ENCODE data around the gene MTMR4. TPM values are rescaled to one million over a fixed set of nuclear protein-coding genes. Genes with fewer than 3 reads are reported as not detected.

Gene MTMR4
- total RNA-seq, 2 experiments from 2014 or later = 57.9 to 63.8 TPM

GRCh38 chr17:58533616-58534188 is 19.3 kb upstream of the MTMR4 start:
- Mint-ChIP-seq H3K36me3 (no peaks in the 10 kb centered on the region), H3K27ac (no peak overlapping the region), H3K9me3 (ENCODE audit: low read depth) (no peaks in the 10 kb centered on the region), H3K4me3 (no peak overlapping the region), H3K27me3 (peaks cover 57% of the 10 kb centered on the region), H3K4me1 (no peaks in the 10 kb centered on the region)
- CTCF ChIA-PET = interaction anchor here (0.6 to 1.7 kb wide), 2 partner anchors 15 to 496 kb away, joined by 4 to 7 read pairs; no protein-coding TSS in a partner anchor
- ATAC-seq (no peak), DNase-seq (no peak)

GRCh38 chr17:58532555-58532951 is 18.1 kb upstream of the MTMR4 start:
- peaks cover 57% of the 10 kb centered on the region for H3K27me3 Mint-ChIP-seq
- no peak overlapping the region for H3K4me3 Mint-ChIP-seq

GRCh38 chr17:58531661-58532554 is 17.5 kb upstream of the MTMR4 start:
- H3K4me3 Mint-ChIP-seq = peak overlapping the region; percentile 23
- peaks cover 9% of the 10 kb centered on the region for H3K4me1 Mint-ChIP-seq
- no peaks in the 10 kb centered on the region for H3K9me3 Mint-ChIP-seq (ENCODE audit: low read depth)
- CTCF ChIA-PET = interaction anchor here (0.8 to 4.6 kb wide), 3 partner anchors 10 to 473 kb away, joined by 3 to 30 read pairs (median 6); no protein-coding TSS in a partner anchor
- ATAC-seq = peak; percentile 94
- DNase-seq = peak; percentile 63
- H3K27ac Mint-ChIP-seq = no peak overlapping the region
- peaks cover 57% of the 10 kb centered on the region for H3K27me3 Mint-ChIP-seq
- H3K36me3 Mint-ChIP-seq = no peaks in the 10 kb centered on the region

More at GRCh38 chr17:58532555-58532951, 18.1 kb upstream of the MTMR4 start:
- CTCF ChIA-PET = interaction anchor here (0.9 to 4.6 kb wide), 2 partner anchors 9 to 12 kb away, joined by 6 to 30 read pairs; no protein-coding TSS in a partner anchor
- Mint-ChIP-seq H3K36me3 (no peaks in the 10 kb centered on the region), H3K4me1 (peaks cover 3% of the 10 kb centered on the region), H3K9me3 (ENCODE audit: low read depth) (no peaks in the 10 kb centered on the region), H3K27ac (no peak overlapping the region)
- DNase-seq = no peak
- no peak for ATAC-seq

GRCh38 chr17:58531122-58531521 is 16.7 kb upstream of the MTMR4 start:
- peak overlapping the region; percentile 23 for H3K4me3 Mint-ChIP-seq
- H3K36me3 Mint-ChIP-seq = no peaks in the 10 kb centered on the region
- peaks cover 14% of the 10 kb centered on the region for H3K4me1 Mint-ChIP-seq
- ATAC-seq (no peak), DNase-seq (no peak)
- CTCF ChIA-PET = interaction anchor here (4.6 kb wide), 1 partner anchor 11 kb away, joined by 30 read pairs; no protein-coding TSS in a partner anchor
- H3K27ac Mint-ChIP-seq = no peak overlapping the region
- H3K27me3 Mint-ChIP-seq = peaks cover 52% of the 10 kb centered on the region
- H3K9me3 Mint-ChIP-seq (ENCODE audit: low read depth) = no peaks in the 10 kb centered on the region

- H3K36me3 Mint-ChIP-seq = no peaks in the 10 kb centered on the region
- H3K4me1 Mint-ChIP-seq = peaks cover 14% of the 10 kb centered on the region
- no peak overlapping the region for H3K27ac Mint-ChIP-seq
- ATAC-seq = no peak
- CTCF ChIA-PET = interaction anchor here (4.6 kb wide), 1 partner anchor 10 kb away, joined by 30 read pairs; no protein-coding TSS in a partner anchor
- H3K9me3 Mint-ChIP-seq (ENCODE audit: low read depth) = no peaks in the 10 kb centered on the region
- H3K4me3 Mint-ChIP-seq = no peak overlapping the region
- no peak for DNase-seq
- H3K27me3 Mint-ChIP-seq = peaks cover 47% of the 10 kb centered on the region
These were observed 16.2 kb upstream of the MTMR4 start for GRCh38 chr17:58530655-58531054.

- CTCF ChIA-PET = interaction anchor here (0.6 to 4.6 kb wide), 2 partner anchors 9 to 98 kb away, joined by 4 to 30 read pairs; no protein-coding TSS in a partner anchor
- H3K4me1 Mint-ChIP-seq = peaks cover 14% of the 10 kb centered on the region
- H3K36me3 Mint-ChIP-seq = no peaks in the 10 kb centered on the region
- no peaks in the 10 kb centered on the region for H3K9me3 Mint-ChIP-seq (ENCODE audit: low read depth)
- no peak for ATAC-seq
- DNase-seq = no peak
- H3K27ac Mint-ChIP-seq = no peak overlapping the region
- H3K27me3 Mint-ChIP-seq = peaks cover 35% of the 10 kb centered on the region
- no peak overlapping the region for H3K4me3 Mint-ChIP-seq
These were observed 14.8 kb upstream of the MTMR4 start for GRCh38 chr17:58529275-58529674.

- no peak overlapping the region for H3K4me3 Mint-ChIP-seq
- H3K36me3 Mint-ChIP-seq = no peaks in the 10 kb centered on the region
- H3K27ac Mint-ChIP-seq = no peak overlapping the region
- CTCF ChIA-PET = interaction anchor here (1.7 to 4.6 kb wide), 2 partner anchors 8 to 18 kb away, joined by 4 to 30 read pairs; no protein-coding TSS in a partner anchor
- no peak for ATAC-seq
- peaks cover 31% of the 10 kb centered on the region for H3K27me3 Mint-ChIP-seq
- peaks cover 14% of the 10 kb centered on the region for H3K4me1 Mint-ChIP-seq
- no peak for DNase-seq
- H3K9me3 Mint-ChIP-seq (ENCODE audit: low read depth) = no peaks in the 10 kb centered on the region
These were observed 14.0 kb upstream of the MTMR4 start for GRCh38 chr17:58528443-58528842.

GRCh38 chr17:58527949-58528348 is 13.5 kb upstream of the MTMR4 start:
- Mint-ChIP-seq H3K27ac (no peak overlapping the region), H3K9me3 (ENCODE audit: low read depth) (no peaks in the 10 kb centered on the region), H3K27me3 (peaks cover 26% of the 10 kb centered on the region), H3K36me3 (no peaks in the 10 kb centered on the region), H3K4me3 (no peak overlapping the region), H3K4me1 (peaks cover 14% of the 10 kb centered on the region)
- DNase-seq (no peak), ATAC-seq (no peak)
- CTCF ChIA-PET = interaction anchor here (0.8 to 1.7 kb wide), 4 partner anchors 9 to 223 kb away, joined by 3 to 6 read pairs (median 4); a partner anchor contains a TSS

GRCh38 chr17:58527306-58527705 is 12.9 kb upstream of the MTMR4 start:
- CTCF ChIA-PET = interaction anchor here (0.6 to 1.7 kb wide), 6 partner anchors 8 to 481 kb away, joined by 3 to 6 read pairs (median 4); a partner anchor contains a TSS
- Mint-ChIP-seq H3K9me3 (ENCODE audit: low read depth) (no peaks in the 10 kb centered on the region), H3K27me3 (peaks cover 20% of the 10 kb centered on the region), H3K27ac (no peak overlapping the region), H3K4me3 (no peak overlapping the region), H3K36me3 (no peaks in the 10 kb centered on the region), H3K4me1 (peaks cover 14% of the 10 kb centered on the region)
- ATAC-seq (peak; percentile 30), DNase-seq (peak; percentile 48)

- Mint-ChIP-seq H3K36me3 (no peaks in the 10 kb centered on the region), H3K27me3 (peaks cover 7% of the 10 kb centered on the region), H3K27ac (no peak overlapping the region), H3K9me3 (ENCODE audit: low read depth) (no peaks in the 10 kb centered on the region), H3K4me1 (peaks cover 17% of the 10 kb centered on the region), H3K4me3 (no peak overlapping the region)
- ATAC-seq (no peak), DNase-seq (no peak)
- CTCF ChIA-PET = no interaction called here
These were observed 10.8 kb upstream of the MTMR4 start for GRCh38 chr17:58525239-58525638.

- Mint-ChIP-seq H3K4me1 (peaks cover 26% of the 10 kb centered on the region), H3K27ac (no peak overlapping the region), H3K9me3 (ENCODE audit: low read depth) (no peaks in the 10 kb centered on the region), H3K36me3 (peaks cover 3% of the 10 kb centered on the region), H3K27me3 (peaks cover 3% of the 10 kb centered on the region), H3K4me3 (no peak overlapping the region)
- CTCF ChIA-PET = interaction anchor here (1.5 to 5.1 kb wide), 2 partner anchors 9 to 171 kb away, joined by 3 to 30 read pairs; partner anchors contain the start of gene RAD51C
- DNase-seq (no peak), ATAC-seq (no peak)
These were observed 7.2 kb upstream of the MTMR4 start for GRCh38 chr17:58521680-58522079.

- Mint-ChIP-seq H3K4me3 (no peak overlapping the region), H3K4me1 (peaks cover 30% of the 10 kb centered on the region), H3K9me3 (ENCODE audit: low read depth) (no peaks in the 10 kb centered on the region), H3K36me3 (peaks cover 3% of the 10 kb centered on the region), H3K27ac (no peak overlapping the region), H3K27me3 (peaks cover 3% of the 10 kb centered on the region)
- no peak for DNase-seq
- no peak for ATAC-seq
- CTCF ChIA-PET = interaction anchor here (0.7 to 5.1 kb wide), 3 partner anchors 10 to 172 kb away, joined by 3 to 30 read pairs (median 3); partner anchors contain the start of gene RAD51C
These were observed 6.5 kb upstream of the MTMR4 start for GRCh38 chr17:58520843-58521430.

All from activated CD8-positive, alpha-beta memory T cell treated with anti-CD3 and anti-CD28 coated beads, Interleukin-2, amount 10 ng/mL, durations not matched to agents 7 days and 5 days (primary cell).